Progenitor cell of endocrine pancreas (in vitro differentiated cells): Measurements from ENCODE around the gene SLC12A9. TPM values are rescaled to one million over a fixed set of nuclear protein-coding genes. Genes with fewer than 3 reads are reported as not detected.
"Not testable (repeated sequence)": the region's sequence is repeated elsewhere in the genome, so short reads cannot be mapped to it uniquely, and the experiment has no call there.

Experiments used
- DNase-seq: peaks from one replicate; pipeline ENCODE4 v3.0.0; 2021; ENCODE audit warnings: low spot score; ENCODE audit not compliant: unreplicated experiment
- H3K27ac Mint-ChIP-seq: 2 replicates; pipeline ENCODE4 v1.8.0; 2021; ENCODE audit warnings: mild to moderate bottlenecking, moderate library complexity, mixed read lengths
- H3K27me3 Mint-ChIP-seq: 2 replicates; pipeline ENCODE4 v1.8.0; 2021; ENCODE audit warnings: mixed read lengths
- H3K36me3 Mint-ChIP-seq: 2 replicates; pipeline ENCODE4 v1.8.0; 2022; ENCODE audit warnings: mixed read lengths; ENCODE audit not compliant: insufficient read depth
- H3K4me1 Mint-ChIP-seq: 2 replicates; pipeline ENCODE4 v1.8.0; 2021; ENCODE audit warnings: low read depth, mixed read lengths
- H3K4me3 Mint-ChIP-seq: 2 replicates; pipeline ENCODE4 v1.8.0; 2021; ENCODE audit warnings: low read depth, mild to moderate bottlenecking, moderate library complexity, mixed read lengths
- H3K9me3 Mint-ChIP-seq: 2 replicates; pipeline ENCODE4 v1.8.0; 2021; ENCODE audit warnings: low read depth, mixed read lengths
- total RNA-seq: library from RNA; stranded (reverse); gene quantifications from 2 replicates; pipeline ENCODE4 v1.2.1, GENCODE V29; 2021
- TF ChIP-seq, protein P1 (sequence below): fragments of 200-600 bp; sonication (generic); IDR thresholded peaks from one replicate; pipeline ENCODE4 v1.5.0; 2021; ENCODE audit warnings: antibody characterized with exemption, mild to moderate bottlenecking; ENCODE audit not compliant: unreplicated experiment

SLC12A9 gene
- total RNA-seq, 1 donor from 2014 or later: 62.6 TPM

- DNase-seq: no peak
- Mint-ChIP-seq H3K4me3 (no peak overlapping the region), H3K27ac (no peak overlapping the region), H3K9me3 (no peaks in the 10 kb centered on the region), H3K4me1 (no peaks in the 10 kb centered on the region), H3K27me3 (peaks cover 15% of the 10 kb centered on the region), H3K36me3 (no peaks in the 10 kb centered on the region)
- TF ChIP-seq, protein P1, sequence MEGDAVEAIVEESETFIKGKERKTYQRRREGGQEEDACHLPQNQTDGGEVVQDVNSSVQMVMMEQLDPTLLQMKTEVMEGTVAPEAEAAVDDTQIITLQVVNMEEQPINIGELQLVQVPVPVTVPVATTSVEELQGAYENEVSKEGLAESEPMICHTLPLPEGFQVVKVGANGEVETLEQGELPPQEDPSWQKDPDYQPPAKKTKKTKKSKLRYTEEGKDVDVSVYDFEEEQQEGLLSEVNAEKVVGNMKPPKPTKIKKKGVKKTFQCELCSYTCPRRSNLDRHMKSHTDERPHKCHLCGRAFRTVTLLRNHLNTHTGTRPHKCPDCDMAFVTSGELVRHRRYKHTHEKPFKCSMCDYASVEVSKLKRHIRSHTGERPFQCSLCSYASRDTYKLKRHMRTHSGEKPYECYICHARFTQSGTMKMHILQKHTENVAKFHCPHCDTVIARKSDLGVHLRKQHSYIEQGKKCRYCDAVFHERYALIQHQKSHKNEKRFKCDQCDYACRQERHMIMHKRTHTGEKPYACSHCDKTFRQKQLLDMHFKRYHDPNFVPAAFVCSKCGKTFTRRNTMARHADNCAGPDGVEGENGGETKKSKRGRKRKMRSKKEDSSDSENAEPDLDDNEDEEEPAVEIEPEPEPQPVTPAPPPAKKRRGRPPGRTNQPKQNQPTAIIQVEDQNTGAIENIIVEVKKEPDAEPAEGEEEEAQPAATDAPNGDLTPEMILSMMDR: no peak
Observed at GRCh38 chr7:100902638-100903037, 50.1 kb downstream of the SLC12A9 start.

DNA sequence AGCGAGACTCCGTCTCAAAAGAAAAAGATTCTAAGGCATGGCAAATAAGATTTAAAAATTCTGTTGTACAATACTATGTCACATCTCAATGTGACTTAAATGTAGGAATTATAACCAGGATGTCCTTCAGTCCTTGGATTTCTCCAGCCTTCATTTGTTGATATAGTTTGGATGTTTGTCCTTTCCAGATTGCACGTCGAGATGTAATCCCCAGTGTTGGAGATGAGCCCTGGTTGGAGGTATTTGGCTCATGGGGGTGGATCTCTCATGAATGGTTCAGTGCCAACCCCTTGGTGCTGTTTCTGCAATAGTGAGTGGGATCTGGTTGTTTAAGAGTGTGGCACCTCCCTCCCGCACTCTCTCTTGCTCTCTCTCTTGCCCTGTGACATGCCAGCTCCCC is 56.0 kb downstream of the SLC12A9 start:
- DNase-seq: no peak
- H3K9me3 Mint-ChIP-seq: no peaks in the 10 kb centered on the region
- H3K4me3 Mint-ChIP-seq: no peak overlapping the region
- H3K4me1 Mint-ChIP-seq: peaks cover 4% of the 10 kb centered on the region
- H3K27ac Mint-ChIP-seq: no peak overlapping the region
- H3K36me3 Mint-ChIP-seq: no peaks in the 10 kb centered on the region
- H3K27me3 Mint-ChIP-seq: no peaks in the 10 kb centered on the region
- TF ChIP-seq, protein P1: no peak

- not testable (repeated sequence) for H3K9me3 Mint-ChIP-seq, H3K36me3 Mint-ChIP-seq, H3K27me3 Mint-ChIP-seq, H3K27ac Mint-ChIP-seq, H3K4me3 Mint-ChIP-seq, DNase-seq, H3K4me1 Mint-ChIP-seq
Observed at GRCh38 chr7:100910443-100910842, 57.9 kb downstream of the SLC12A9 start.

- H3K27me3 Mint-ChIP-seq: no peaks in the 10 kb centered on the region
- TF ChIP-seq, protein P1: no peak
- peaks cover 3% of the 10 kb centered on the region for H3K9me3 Mint-ChIP-seq
- no peak for DNase-seq
- no peak overlapping the region for H3K4me3 Mint-ChIP-seq
- no peaks in the 10 kb centered on the region for H3K36me3 Mint-ChIP-seq
- H3K4me1 Mint-ChIP-seq: peaks cover 4% of the 10 kb centered on the region
- H3K27ac Mint-ChIP-seq: no peak overlapping the region
Observed at GRCh38 chr7:100911484-100911883, 59.0 kb downstream of the SLC12A9 start.

DNA sequence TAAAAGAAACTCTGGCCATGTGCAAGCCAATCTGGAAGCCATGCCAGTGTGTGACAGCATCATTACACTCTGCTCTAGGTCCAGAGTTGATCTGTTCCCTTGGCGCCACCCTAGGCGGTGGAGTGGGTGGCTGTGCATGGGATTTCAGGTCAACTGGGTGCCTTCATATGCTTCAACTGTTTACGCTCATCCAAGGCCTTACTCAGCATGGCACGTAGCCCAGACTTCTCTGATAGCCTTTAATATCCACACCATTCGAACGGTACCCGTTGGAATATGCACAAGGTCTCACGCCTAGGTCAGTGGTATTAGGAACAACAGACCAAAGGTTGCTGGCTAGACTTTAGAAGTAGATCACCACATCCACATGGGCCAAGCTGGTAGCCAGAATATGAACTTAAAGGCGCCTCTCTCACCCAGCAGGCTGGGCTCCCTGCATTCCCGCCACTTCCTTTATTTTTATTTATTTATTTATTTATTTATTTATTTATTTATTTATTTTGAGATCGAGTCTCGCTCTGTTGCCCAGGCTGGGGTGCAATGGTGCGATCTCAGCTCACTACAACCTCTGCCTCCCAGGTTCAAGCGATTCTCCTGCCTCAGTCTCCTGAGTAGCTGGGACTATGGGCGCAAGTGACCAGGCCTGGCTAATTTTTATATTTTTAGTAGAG is 61.8 kb downstream of the SLC12A9 start:
- no peak for DNase-seq
- Mint-ChIP-seq H3K9me3 (peaks cover 3% of the 10 kb centered on the region), H3K4me1 (peaks cover 6% of the 10 kb centered on the region), H3K27me3 (no peaks in the 10 kb centered on the region), H3K36me3 (no peaks in the 10 kb centered on the region), H3K4me3 (no peak overlapping the region), H3K27ac (no peak overlapping the region)
- TF ChIP-seq, protein P1: no peak

GRCh38 chr7:100914879-100915447 is 62.5 kb downstream of the SLC12A9 start:
- H3K9me3 Mint-ChIP-seq: peaks cover 5% of the 10 kb centered on the region
- H3K27me3 Mint-ChIP-seq: no peaks in the 10 kb centered on the region
- H3K4me3 Mint-ChIP-seq: no peak overlapping the region
- peaks cover 10% of the 10 kb centered on the region for H3K4me1 Mint-ChIP-seq
- no peak for DNase-seq
- H3K36me3 Mint-ChIP-seq: no peaks in the 10 kb centered on the region
- TF ChIP-seq, protein P1: no peak
- no peak overlapping the region for H3K27ac Mint-ChIP-seq
